ENCODE measurements around the gene FBXO46.

DNA sequence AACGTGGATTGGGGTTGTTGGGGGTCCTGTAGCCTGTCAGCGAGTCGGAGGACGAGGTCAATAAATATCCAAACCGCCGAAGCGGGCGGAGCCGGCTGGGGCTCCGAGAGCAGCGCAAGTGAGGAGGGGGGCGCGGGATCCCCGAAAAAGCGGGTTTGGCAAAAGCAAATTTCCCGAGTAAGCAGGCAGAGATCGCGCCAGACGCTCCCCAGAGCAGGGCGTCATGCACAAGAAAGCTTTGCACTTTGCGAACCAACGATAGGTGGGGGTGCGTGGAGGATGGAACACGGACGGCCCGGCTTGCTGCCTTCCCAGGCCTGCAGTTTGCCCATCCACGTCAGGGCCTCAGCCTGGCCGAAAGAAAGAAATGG is 39.1 kb upstream of the FBXO46 start:
- TF ChIP-seq, protein P1, sequence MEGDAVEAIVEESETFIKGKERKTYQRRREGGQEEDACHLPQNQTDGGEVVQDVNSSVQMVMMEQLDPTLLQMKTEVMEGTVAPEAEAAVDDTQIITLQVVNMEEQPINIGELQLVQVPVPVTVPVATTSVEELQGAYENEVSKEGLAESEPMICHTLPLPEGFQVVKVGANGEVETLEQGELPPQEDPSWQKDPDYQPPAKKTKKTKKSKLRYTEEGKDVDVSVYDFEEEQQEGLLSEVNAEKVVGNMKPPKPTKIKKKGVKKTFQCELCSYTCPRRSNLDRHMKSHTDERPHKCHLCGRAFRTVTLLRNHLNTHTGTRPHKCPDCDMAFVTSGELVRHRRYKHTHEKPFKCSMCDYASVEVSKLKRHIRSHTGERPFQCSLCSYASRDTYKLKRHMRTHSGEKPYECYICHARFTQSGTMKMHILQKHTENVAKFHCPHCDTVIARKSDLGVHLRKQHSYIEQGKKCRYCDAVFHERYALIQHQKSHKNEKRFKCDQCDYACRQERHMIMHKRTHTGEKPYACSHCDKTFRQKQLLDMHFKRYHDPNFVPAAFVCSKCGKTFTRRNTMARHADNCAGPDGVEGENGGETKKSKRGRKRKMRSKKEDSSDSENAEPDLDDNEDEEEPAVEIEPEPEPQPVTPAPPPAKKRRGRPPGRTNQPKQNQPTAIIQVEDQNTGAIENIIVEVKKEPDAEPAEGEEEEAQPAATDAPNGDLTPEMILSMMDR (conservative IDR thresholded peaks at IDR 0.05; ENCODE audit: low read depth, low read length) = no peak
- TF ChIP-seq EZH2 (IDR thresholded peaks at IDR 0.05; ENCODE audit: low read length, unreplicated experiment) = no peak
